ENCODE results near the gene TICAM1.
"Not testable (repeated sequence)": the region's sequence is repeated elsewhere in the genome, so short reads cannot be mapped to it uniquely, and the experiment has no call there.

TICAM1 gene

GRCh38 chr19:4844348-4845179, 13.1 kb upstream of the TICAM1 start:
- DNase-seq = no peak

DNA sequence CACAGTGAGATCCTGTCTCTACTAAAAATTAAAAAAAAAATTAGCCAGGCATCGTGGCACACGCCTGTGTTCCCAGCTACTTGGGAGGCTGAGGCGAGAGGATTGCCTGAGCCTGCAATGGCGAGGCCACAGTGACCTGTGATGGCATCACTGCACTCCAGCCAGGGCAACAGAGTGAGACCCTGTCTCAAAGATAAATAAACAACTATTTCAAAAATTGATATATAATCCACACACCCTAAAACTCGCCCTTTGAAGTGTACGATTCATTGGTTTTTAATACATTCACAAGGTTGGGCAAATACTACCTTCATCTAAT, 12.1 kb upstream of the TICAM1 start:
- no peak for DNase-seq

DNA sequence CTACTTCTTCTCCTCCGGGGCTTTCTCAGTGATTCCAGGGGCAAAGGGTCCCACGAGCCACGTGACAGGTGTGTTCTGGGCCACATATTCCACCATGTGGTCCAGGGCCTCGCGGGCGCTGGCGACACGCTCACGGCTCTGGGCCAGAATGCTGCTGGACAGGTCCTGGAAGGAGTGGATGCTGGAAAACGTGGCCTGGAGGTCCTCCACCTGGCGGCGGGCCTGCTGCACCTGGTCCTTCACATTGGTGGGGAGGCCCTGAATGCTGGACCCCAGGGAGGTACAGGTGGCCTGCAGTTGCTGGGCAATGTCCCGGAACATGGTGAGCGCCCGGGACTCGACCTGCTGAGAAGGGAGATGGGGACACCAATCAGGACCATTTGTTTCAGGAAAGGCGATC, 7.7 kb upstream of the TICAM1 start:
- no peak for DNase-seq

GRCh38 chr19:4832776-4833175, 1.3 kb upstream of the TICAM1 start:
- no peak for DNase-seq

GRCh38 chr19:4831979-4832340, 448 bp upstream of the TICAM1 start:
- not testable (repeated sequence) for DNase-seq

- DNase-seq = no peak
Measured at GRCh38 chr19:4830768-4831265, 695 bp downstream of the TICAM1 start.

DNA sequence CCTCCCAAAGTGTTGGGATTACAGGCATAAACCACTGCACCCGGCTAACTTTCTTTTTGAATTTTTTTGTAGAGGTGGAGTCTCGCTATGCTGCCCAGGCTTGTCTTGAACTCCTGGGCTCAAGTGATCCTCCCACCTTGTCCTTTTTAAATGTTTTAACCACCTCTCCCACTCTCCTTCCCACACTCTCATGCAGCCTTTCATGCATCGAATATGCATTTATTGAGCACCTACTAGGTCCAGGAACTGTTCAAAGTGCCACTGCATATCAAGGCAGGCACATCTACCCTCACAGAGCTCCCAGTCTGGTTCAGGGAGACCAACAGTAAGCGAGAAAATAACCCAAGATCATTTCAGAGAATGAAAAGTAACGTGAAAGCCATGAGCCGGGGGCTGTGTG, 1.2 kb downstream of the TICAM1 start:
- DNase-seq = no peak

GRCh38 chr19:4829001-4829712, 2.4 kb downstream of the TICAM1 start:
- DNase-seq = peak; percentile 76

GRCh38 chr19:4823577-4823976, 7.9 kb downstream of the TICAM1 start:
- DNase-seq = no peak

DNA sequence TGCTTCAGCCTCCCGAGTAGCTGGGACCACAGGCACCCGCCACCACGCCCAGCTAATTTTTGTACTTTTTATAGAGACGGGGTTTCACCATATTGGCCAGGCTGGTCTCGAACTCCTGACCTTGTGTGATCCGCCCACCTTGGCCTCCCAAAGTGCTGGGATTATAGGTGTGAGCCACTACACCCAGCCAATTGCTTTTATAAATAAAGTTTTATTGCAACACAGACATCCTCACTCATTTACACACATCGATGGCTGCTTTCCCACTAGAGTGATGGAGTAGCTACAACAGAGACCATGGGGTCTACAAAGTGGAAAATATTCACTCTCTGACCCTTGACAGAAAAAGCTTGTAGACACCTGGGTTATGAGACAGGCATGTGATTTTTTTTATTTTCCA, 9.2 kb downstream of the TICAM1 start:
- not testable (repeated sequence) for DNase-seq

DNA sequence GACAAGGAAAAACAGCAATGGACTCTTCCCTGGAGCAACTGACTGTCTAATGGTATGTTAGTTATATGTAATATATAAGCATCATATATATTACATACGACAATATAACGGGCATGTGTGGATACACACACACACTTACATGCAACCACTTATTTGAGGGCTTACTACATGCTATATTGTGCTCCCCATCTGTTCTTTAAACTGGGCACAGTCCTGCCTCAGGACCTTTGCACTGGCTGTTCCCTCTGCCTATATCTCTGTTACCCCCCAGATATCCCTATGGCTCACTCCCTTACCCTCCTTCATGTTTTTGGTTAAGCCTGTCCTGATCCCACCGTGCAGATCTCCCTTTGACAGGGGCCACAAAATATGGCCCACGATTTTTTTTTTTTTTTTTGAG, 10.2 kb downstream of the TICAM1 start:
- no peak for DNase-seq

DNA sequence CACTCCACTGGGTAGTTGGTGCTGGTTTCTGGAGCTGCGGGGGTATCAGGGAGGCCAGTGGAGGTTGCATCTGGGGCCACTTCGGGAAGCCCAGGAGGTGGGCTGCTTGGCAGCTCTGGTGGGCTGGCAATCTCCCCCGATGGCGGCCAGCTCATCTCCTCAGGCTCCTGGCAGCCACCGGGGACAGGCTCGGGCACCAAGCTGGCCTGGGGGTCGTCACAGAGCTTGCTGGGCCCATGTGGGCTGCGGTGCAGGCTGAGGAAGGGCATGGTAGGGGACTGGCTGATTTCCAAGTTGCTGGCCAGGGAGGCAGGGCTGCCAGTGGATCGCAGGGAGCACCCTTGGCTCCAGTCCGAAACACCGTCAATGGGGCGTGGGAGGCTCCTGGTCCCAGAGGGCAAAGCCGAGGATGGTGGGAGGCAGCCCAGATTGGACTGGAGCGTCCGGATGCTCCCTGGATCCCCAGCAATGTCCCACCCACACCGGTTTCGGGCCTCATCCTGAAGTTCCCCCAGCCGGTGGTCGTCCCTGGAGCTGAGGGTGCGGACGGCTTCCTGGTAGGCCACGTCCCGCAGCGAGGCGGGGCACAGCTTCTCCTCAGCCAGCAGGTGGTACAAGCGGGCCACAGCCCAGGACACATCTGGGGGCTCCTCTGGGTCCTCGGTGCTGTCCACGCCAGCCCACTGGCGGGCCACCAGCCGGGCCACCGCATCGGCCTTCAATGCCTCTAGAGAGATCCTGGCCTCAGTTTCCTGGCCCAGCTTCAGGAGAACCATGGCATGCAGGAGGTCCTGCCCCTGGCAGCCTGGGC, 13.8 kb downstream of the TICAM1 start:
- no peak for DNase-seq

DNA sequence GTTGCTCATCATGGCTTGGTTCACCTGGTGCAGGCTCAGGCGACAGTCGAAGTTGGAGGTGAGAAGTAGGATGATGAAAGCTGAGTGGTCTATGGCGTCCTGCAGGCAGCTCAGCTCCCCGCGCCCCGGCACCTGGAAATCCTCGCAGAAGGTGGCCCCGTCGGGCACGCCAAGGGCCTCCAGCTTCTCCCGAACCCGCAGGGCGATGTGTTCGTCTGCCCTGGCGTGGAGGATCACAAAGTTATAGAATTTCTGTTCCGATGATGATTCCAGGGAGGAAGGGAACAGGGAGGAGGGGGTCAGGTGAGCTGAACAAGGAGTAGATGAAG, 14.6 kb downstream of the TICAM1 start:
- DNase-seq = no peak

- DNase-seq = no peak
Measured at GRCh38 chr19:4816202-4816949, 15.1 kb downstream of the TICAM1 start.

DNA sequence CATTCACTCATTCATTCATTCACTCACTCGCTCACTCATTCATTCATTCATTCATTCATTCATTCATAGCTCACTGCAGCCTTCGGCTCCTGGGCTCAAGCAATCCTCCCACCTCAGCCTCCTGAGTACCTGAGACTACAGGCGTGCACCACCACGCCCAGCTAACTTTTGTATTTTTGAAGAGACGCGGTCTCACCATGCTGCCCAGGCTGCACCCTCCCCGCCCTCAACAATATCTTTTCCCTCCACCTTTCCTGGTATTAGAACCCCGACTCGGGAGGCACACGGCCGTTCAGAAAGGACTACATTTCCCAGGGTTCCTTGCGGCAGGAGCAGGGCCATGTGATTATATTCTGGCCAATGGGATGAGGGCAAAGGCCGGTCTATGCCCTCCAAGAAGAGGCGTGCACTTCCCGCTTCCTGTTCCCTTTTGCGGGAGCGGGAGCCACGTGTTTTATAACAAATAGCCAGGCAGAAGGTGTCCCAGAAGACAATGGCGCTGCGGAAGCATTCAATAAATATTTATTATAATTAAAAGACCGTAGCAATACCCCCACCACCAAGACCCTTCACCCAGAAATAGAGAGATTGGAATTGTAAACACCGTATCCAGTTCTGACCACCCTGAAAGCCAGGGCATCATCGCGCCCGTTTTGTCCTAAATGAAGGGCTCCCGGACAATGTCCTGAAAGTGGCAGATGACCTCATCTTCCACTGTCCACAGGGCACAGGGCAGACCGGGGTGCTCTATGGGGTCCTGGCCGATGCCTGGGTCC, 15.9 kb downstream of the TICAM1 start:
- DNase-seq = peak; percentile 98

DNA sequence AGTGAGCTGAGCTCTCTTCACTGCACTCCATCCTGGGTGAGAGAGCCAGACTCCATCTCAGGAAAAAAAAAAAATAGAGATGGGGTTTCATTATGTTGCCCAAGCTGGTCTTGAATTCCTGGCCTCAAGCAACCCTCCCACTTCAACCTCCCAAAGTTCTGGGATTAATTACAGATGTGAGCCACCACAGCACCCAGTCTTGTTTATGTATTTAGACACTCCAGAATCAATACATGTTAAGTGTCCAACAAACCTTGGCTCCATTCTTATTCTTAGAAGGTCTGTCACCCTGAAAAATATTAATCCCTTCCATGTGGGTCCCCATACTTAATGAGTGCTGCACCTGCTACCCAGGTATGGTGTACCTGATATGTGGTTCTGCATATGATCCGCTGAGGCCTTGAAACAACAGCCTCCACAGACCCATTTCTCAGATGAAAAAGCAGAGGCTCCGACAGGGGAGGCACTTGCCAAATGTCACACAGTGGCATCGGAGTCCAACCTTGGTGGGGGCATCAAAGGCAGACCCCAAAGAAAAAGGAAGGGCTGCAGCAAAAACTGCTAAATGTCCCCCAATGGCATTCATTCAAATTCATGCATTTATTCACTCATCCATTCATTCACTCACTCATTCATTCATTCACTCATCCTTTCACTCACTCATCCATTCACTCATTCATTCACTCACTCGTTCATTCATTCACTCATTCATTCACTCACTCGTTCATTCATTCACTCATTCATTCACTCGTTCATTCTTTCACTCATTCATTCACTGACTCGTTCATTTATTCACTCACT, 16.7 kb downstream of the TICAM1 start:
- DNase-seq = no peak

DNA sequence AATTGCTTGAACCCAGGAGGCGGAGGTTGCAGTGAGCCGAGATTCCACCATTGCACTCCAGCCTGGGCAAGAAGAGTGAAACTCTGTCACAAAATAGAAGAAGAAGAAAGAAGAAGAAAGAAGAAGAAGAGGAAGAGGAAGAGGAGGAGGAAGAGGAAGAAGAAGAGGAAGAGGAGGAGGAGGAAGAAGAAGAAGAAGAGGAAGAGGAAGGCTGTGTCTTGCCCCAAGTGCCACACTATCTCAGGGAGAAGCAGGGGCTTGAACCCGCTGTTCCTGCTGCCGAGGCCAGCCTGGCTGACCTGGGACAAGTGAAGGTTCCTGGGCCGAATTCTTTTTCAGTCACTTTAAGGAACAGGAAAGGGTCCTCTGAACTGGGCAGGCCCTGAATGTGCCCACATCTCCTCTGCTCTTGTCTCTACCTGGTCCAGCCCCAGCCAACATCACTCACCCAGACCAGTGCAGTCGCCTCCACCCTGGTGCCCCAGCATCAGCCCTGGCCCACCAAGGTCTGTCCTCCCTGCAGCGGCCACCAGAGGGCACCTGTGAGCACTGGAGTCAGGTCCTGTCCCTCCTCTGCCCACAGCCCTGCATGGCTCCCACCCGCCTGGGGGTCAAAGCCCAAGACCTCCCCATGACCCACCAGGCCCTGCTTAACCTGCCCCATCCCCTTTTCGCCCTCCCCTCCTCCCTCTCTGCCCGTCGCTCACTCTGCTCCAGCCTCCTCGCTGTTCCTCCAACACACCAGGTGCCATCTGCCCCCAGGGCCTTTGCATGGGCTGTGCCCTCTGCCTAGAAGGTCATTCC, 20.0 kb downstream of the TICAM1 start:
- peak; percentile 86 for DNase-seq

- DNase-seq = peak; percentile 78
Measured at GRCh38 chr19:4807188-4807587, 24.3 kb downstream of the TICAM1 start.

DNA sequence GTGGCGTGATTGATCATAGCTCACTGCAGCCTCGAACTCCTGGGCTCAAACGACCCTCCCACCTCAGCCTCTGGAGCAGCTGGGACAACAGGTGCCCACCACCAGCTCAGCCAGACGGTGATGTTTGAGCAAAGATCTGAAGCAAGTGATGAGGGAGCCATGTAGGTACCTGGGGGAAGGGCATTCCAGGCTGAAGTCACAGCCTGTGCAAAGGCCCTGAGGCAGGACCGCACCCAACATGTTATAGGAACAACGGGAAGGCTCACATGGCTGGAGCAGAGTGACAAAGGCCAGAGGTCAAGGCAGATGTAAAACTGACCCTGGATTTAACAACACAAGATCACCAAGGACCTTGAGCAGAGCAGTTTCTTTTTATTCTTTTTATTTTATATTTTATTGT, 25.1 kb downstream of the TICAM1 start:
- no peak for DNase-seq

- DNase-seq = not testable (repeated sequence)
Measured at GRCh38 chr19:4805140-4805539, 26.4 kb downstream of the TICAM1 start.

Data from hematopoietic multipotent progenitor cell treated with erythropoietin and hydrocortisone succinate and interleukin-3 and kit ligand, for 4 days (in vitro differentiated cells).